ENCODE results near the gene TIAM1.

The TIAM1 gene

GRCh38 chr21:31374395-31374794 lies 30.3 kb upstream of the TIAM1 start:
- Histone ChIP-seq H3K36me3 (no peaks in the 10 kb centered on the region), H3K4me1 (no peaks in the 10 kb centered on the region), H3K4me3 (ENCODE audit: low read depth, low read length) (no peak overlapping the region), H3K27me3 (no peaks in the 10 kb centered on the region), H3K9me3 (no peaks in the 10 kb centered on the region)
- no peak for DNase-seq
- TF ChIP-seq CTCF (IDR thresholded peaks at IDR 0.05; ENCODE audit: low read depth, low read length), result no peak

GRCh38 chr21:31372471-31372765 lies 28.4 kb upstream of the TIAM1 start:
- H3K9me3 ChIP-seq, result no peaks in the 10 kb centered on the region
- H3K4me1 ChIP-seq, result no peaks in the 10 kb centered on the region
- H3K36me3 ChIP-seq, result no peaks in the 10 kb centered on the region
- DNase-seq, result no peak
- H3K27me3 ChIP-seq, result no peaks in the 10 kb centered on the region
- no peak for TF ChIP-seq CTCF (IDR thresholded peaks at IDR 0.05; ENCODE audit: low read depth, low read length)
- H3K4me3 ChIP-seq (ENCODE audit: low read depth, low read length), result no peak overlapping the region

- TF ChIP-seq CTCF (IDR thresholded peaks at IDR 0.05; ENCODE audit: low read depth, low read length), result no peak
- H3K9me3 ChIP-seq, result no peaks in the 10 kb centered on the region
- no peaks in the 10 kb centered on the region for H3K4me1 ChIP-seq
- no peaks in the 10 kb centered on the region for H3K36me3 ChIP-seq
- DNase-seq, result no peak
- no peaks in the 10 kb centered on the region for H3K27me3 ChIP-seq
- H3K4me3 ChIP-seq (ENCODE audit: low read depth, low read length), result no peak overlapping the region
Observed at GRCh38 chr21:31371715-31372470, 27.8 kb upstream of the TIAM1 start.

- no peak for DNase-seq
- no peak for TF ChIP-seq CTCF (IDR thresholded peaks at IDR 0.05; ENCODE audit: low read depth, low read length)
Observed at GRCh38 chr21:31370893-31371544, 27.0 kb upstream of the TIAM1 start.

GRCh38 chr21:31370281-31370892 lies 26.3 kb upstream of the TIAM1 start:
- H3K27me3 ChIP-seq, result no peaks in the 10 kb centered on the region
- H3K4me1 ChIP-seq, result no peaks in the 10 kb centered on the region
- no peak for DNase-seq
- H3K36me3 ChIP-seq, result no peaks in the 10 kb centered on the region
- H3K4me3 ChIP-seq (ENCODE audit: low read depth, low read length), result no peak overlapping the region
- no peaks in the 10 kb centered on the region for H3K9me3 ChIP-seq
- TF ChIP-seq CTCF (IDR thresholded peaks at IDR 0.05; ENCODE audit: low read depth, low read length), result no peak

More at GRCh38 chr21:31370893-31371544, 27.0 kb upstream of the TIAM1 start:
- Histone ChIP-seq H3K4me1 (no peaks in the 10 kb centered on the region), H3K4me3 (ENCODE audit: low read depth, low read length) (no peak overlapping the region), H3K36me3 (no peaks in the 10 kb centered on the region), H3K27me3 (no peaks in the 10 kb centered on the region), H3K9me3 (no peaks in the 10 kb centered on the region)

- no peak for DNase-seq
- H3K36me3 ChIP-seq, result no peaks in the 10 kb centered on the region
- no peaks in the 10 kb centered on the region; the same call in 1 of the 2 replicates for H3K4me1 ChIP-seq
- H3K4me3 ChIP-seq (ENCODE audit: low read depth, low read length), result no peak overlapping the region
- H3K27me3 ChIP-seq, result no peaks in the 10 kb centered on the region
- TF ChIP-seq CTCF (IDR thresholded peaks at IDR 0.05; ENCODE audit: low read depth, low read length), result no peak
- no peaks in the 10 kb centered on the region for H3K9me3 ChIP-seq
Observed at GRCh38 chr21:31368361-31368760, 24.3 kb upstream of the TIAM1 start.

Data from BE2C (cell line).